Measurements from ENCODE around the gene CLTB. TPM values are rescaled to one million over a fixed set of nuclear protein-coding genes. Genes with fewer than 3 reads are reported as not detected.

The CLTB gene
- polyA plus RNA-seq, 3 donors from 2014 or later: 67.5 to 115 (median 113) TPM

GRCh38 chr5:176359658-176360057 lies 56.7 kb downstream of the CLTB start:
- Mint-ChIP-seq H3K9me3 (no peaks in the 10 kb centered on the region), H3K4me3 (peak overlapping the region; percentile 64 to 82 (median 75)), H3K27me3 (ENCODE audit: low read depth in 3 of 3) (peaks cover 0 to 12% (median 5%) of the 10 kb centered on the region in 3 donors), H3K4me1 (peaks cover 39 to 55% of the 10 kb centered on the region in 2 donors), H3K36me3 (peaks cover 4 to 16% (median 13%) of the 10 kb centered on the region in 3 donors), H3K27ac (peak overlapping the region in 5 of 6 donors; percentile 11 to 71 (median 60))
- no peak for DNase-seq

- peaks cover 4 to 33% (median 26%) of the 10 kb centered on the region in 3 donors for H3K36me3 Mint-ChIP-seq
- no peak overlapping the region for H3K27ac Mint-ChIP-seq
- no peak overlapping the region for H3K4me3 Mint-ChIP-seq
- peaks cover 0 to 1% (median 1%) of the 10 kb centered on the region in 3 donors for H3K27me3 Mint-ChIP-seq (ENCODE audit: low read depth in 3 of 3)
- peaks cover 27 to 70% of the 10 kb centered on the region in 2 donors for H3K4me1 Mint-ChIP-seq
- H3K9me3 Mint-ChIP-seq: no peaks in the 10 kb centered on the region
- no peak for DNase-seq
These were observed 60.2 kb downstream of the CLTB start for GRCh38 chr5:176356179-176356566.

GRCh38 chr5:176355400-176356178 lies 60.8 kb downstream of the CLTB start:
- no peak overlapping the region for H3K27ac Mint-ChIP-seq
- no peaks in the 10 kb centered on the region for H3K9me3 Mint-ChIP-seq
- DNase-seq: no peak
- peaks cover 0 to 1% (median 0%) of the 10 kb centered on the region in 3 donors for H3K27me3 Mint-ChIP-seq (ENCODE audit: low read depth in 3 of 3)
- no peak overlapping the region for H3K4me3 Mint-ChIP-seq
- peaks cover 7 to 33% (median 26%) of the 10 kb centered on the region in 3 donors for H3K36me3 Mint-ChIP-seq
- peaks cover 27 to 70% of the 10 kb centered on the region in 2 donors for H3K4me1 Mint-ChIP-seq

- H3K27ac Mint-ChIP-seq: no peak overlapping the region
- no peaks in the 10 kb centered on the region for H3K9me3 Mint-ChIP-seq
- no peak for DNase-seq
- peaks cover 22 to 60% of the 10 kb centered on the region in 2 donors for H3K4me1 Mint-ChIP-seq
- peaks cover 12 to 49% (median 39%) of the 10 kb centered on the region in 3 donors for H3K36me3 Mint-ChIP-seq
- peaks cover 0 to 1% (median 0%) of the 10 kb centered on the region in 3 donors for H3K27me3 Mint-ChIP-seq (ENCODE audit: low read depth in 3 of 3)
- H3K4me3 Mint-ChIP-seq: no peak overlapping the region
These were observed 62.8 kb downstream of the CLTB start for GRCh38 chr5:176353533-176353932.

- DNase-seq: no peak
- Mint-ChIP-seq H3K27ac (peak overlapping the region in 5 of 6 donors; percentile 13 to 64 (median 57)), H3K36me3 (peaks cover 16 to 51% (median 38%) of the 10 kb centered on the region in 3 donors), H3K4me1 (peaks cover 16 to 49% of the 10 kb centered on the region in 2 donors), H3K27me3 (ENCODE audit: low read depth in 3 of 3) (peaks cover 0 to 1% (median 0%) of the 10 kb centered on the region in 3 donors), H3K9me3 (no peaks in the 10 kb centered on the region), H3K4me3 (no peak overlapping the region)
These were observed 64.0 kb downstream of the CLTB start for GRCh38 chr5:176352116-176352878.

- H3K27ac Mint-ChIP-seq: peak overlapping the region in 1 of 6 donors; percentile 11
- no peak overlapping the region for H3K4me3 Mint-ChIP-seq
- no peak for DNase-seq
- peaks cover 16 to 56% (median 43%) of the 10 kb centered on the region in 3 donors for H3K36me3 Mint-ChIP-seq
- H3K4me1 Mint-ChIP-seq: peaks cover 12 to 41% of the 10 kb centered on the region in 2 donors
- no peaks in the 10 kb centered on the region for H3K9me3 Mint-ChIP-seq
- peaks cover 0 to 1% (median 0%) of the 10 kb centered on the region in 3 donors for H3K27me3 Mint-ChIP-seq (ENCODE audit: low read depth in 3 of 3)
These were observed 65.9 kb downstream of the CLTB start for GRCh38 chr5:176350416-176350815.

GRCh38 chr5:176342766-176343458 lies 73.4 kb downstream of the CLTB start:
- Mint-ChIP-seq H3K27ac (peak overlapping the region in 3 of 6 donors; percentile 5 to 68 (median 23)), H3K4me3 (no peak overlapping the region), H3K4me1 (no peaks in the 10 kb centered on the region), H3K27me3 (ENCODE audit: low read depth in 3 of 3) (no peaks in the 10 kb centered on the region), H3K9me3 (no peaks in the 10 kb centered on the region), H3K36me3 (peaks cover 9 to 26% (median 14%) of the 10 kb centered on the region in 3 donors)
- DNase-seq: no peak

Other genes starting within 250 kb of the CLTB start
- 10 to 100 TPM in 1 of 3 donors, 1 to 10 TPM in 2; 2.4 to 13.1 (median 8.7) TPM for gene SIMC1, start 178.1 kb downstream of the CLTB start, polyA plus RNA-seq
- gene KIAA1191, start 54.8 kb downstream of the CLTB start, polyA plus RNA-seq: 10 to 100 TPM; 43.8 to 56.0 (median 50.9) TPM
- gene ARL10, start 51.1 kb downstream of the CLTB start, polyA plus RNA-seq: under 1 TPM; 0.02 to 0.76 (median 0.45) TPM
- gene NOP16, start 27.9 kb downstream of the CLTB start, polyA plus RNA-seq: 10 to 100 TPM in 2 of 3 donors, 1 to 10 TPM in 1; 5.7 to 34.7 (median 16.6) TPM
- gene HIGD2A, start 27.8 kb downstream of the CLTB start, polyA plus RNA-seq: 100 to 1,000 TPM; 186 to 218 (median 207) TPM
- gene FAF2, start 31.8 kb upstream of the CLTB start, polyA plus RNA-seq: 10 to 100 TPM in 2 of 3 donors, 1 to 10 TPM in 1; 9.0 to 17.6 (median 17.0) TPM
- gene RNF44, start 120.9 kb upstream of the CLTB start, polyA plus RNA-seq: 1 to 10 TPM; 1.2 to 9.8 (median 2.0) TPM
- not detected for gene CDHR2, start 132.8 kb upstream of the CLTB start, polyA plus RNA-seq
- under 1 TPM; 0.34 to 0.63 (median 0.46) TPM for gene GPRIN1, start 193.6 kb upstream of the CLTB start, polyA plus RNA-seq
- gene SNCB, start 214.0 kb upstream of the CLTB start, polyA plus RNA-seq: under 1 TPM in 1 of 3 donors, not detected in 2; 0.26 TPM
- not detected for gene EIF4E1B, start 214.1 kb upstream of the CLTB start, polyA plus RNA-seq
- gene TSPAN17, start 230.9 kb upstream of the CLTB start, polyA plus RNA-seq: 10 to 100 TPM; 45.2 to 53.0 (median 49.4) TPM